Spinal cord (tissue), 10 donors: ENCODE measurements around the gene CEP63. TPM values are rescaled to one million over a fixed set of nuclear protein-coding genes. Genes with fewer than 3 reads are reported as not detected.
A peak's percentile ranks its signal among the peaks of the same experiment; 100 is the strongest.

ENCODE experiments used
- DNase-seq, 6 donors: peaks; one replicate each; pipeline versions ENCODE4 v3.0.0 to v3.0.0-alpha.2; 2013 to 2015; ENCODE audit warnings: low spot score in 6 of 6, low read depth in 4 of 6
- H3K27ac ChIP-seq: one replicate; pipeline ENCODE4 v1.5.1; 2013; ENCODE audit warnings: low read depth, low read length, control low read depth
- H3K27me3 ChIP-seq: one replicate; pipeline ENCODE4 v1.6.1; 2013; ENCODE audit warnings: low read length; ENCODE audit not compliant: control insufficient read depth, insufficient read depth
- H3K36me3 ChIP-seq: one replicate; pipeline ENCODE4 v1.6.1; 2013; ENCODE audit warnings: low read length; ENCODE audit not compliant: control insufficient read depth, insufficient read depth
- H3K4me1 ChIP-seq: one replicate; pipeline ENCODE4 v1.6.1; 2013; ENCODE audit warnings: low read length; ENCODE audit not compliant: control insufficient read depth, insufficient read depth
- H3K4me3 ChIP-seq: one replicate; pipeline ENCODE4 v1.5.1; 2013; ENCODE audit warnings: low read depth, low read length, control low read depth
- H3K9me3 ChIP-seq: one replicate; pipeline ENCODE4 v1.6.1; 2013; ENCODE audit warnings: low read length; ENCODE audit not compliant: control insufficient read depth, insufficient read depth
- WGBS: methylation state at CpG from one replicate; pipeline ENCODE4 v1.1.5; 2013; ENCODE audit warnings: missing lambda C conversion rate; ENCODE audit not compliant: insufficient coverage; 5-methylcytosine and 5-hydroxymethylcytosine counted together
- polyA plus RNA-seq, 2 donors: library from polyadenylated mRNA; unstranded; fragments of 120-200 nt; gene quantifications; one replicate each; pipeline ENCODE4 v1.2.1, GENCODE V29; 2013; ENCODE audit not compliant: insufficient read length in 2 of 2
- total RNA-seq, 2 donors: library from RNA; depleted of rRNA in 1 of 2; stranded (reverse); fragments of 120-200 nt in 1 of 2; fragments of >200 nt in 1 of 2; gene quantifications; one replicate each; pipeline versions ENCODE4 v1.2.3 to v1.2.4, GENCODE V29; 2013 to 2014
- donor health status: healthy.

The CEP63 gene
- total and polyA plus RNA-seq, 4 donors, result 26.3 to 35.2 (median 28.6) TPM

- Histone ChIP-seq H3K36me3 (no peaks in the 10 kb centered on the region), H3K27me3 (no peaks in the 10 kb centered on the region), H3K4me3 (no peak overlapping the region), H3K4me1 (peaks cover 3% of the 10 kb centered on the region), H3K9me3 (no peaks in the 10 kb centered on the region), H3K27ac (no peak overlapping the region)
- DNase-seq, result peak in 2 of 6 donors; percentile 43 to 52
- 51% methylated on average over 2 of the region's 2 CpGs for WGBS
Measured at GRCh38 chr3:134449277-134449676, 36.6 kb upstream of the CEP63 start.

GRCh38 chr3:134449951-134450350 is 35.9 kb upstream of the CEP63 start:
- Histone ChIP-seq H3K27me3 (no peaks in the 10 kb centered on the region), H3K27ac (no peak overlapping the region), H3K4me1 (peaks cover 3% of the 10 kb centered on the region), H3K36me3 (no peaks in the 10 kb centered on the region), H3K9me3 (no peaks in the 10 kb centered on the region), H3K4me3 (no peak overlapping the region)
- 71% methylated on average over 2 of the region's 3 CpGs for WGBS
- no peak for DNase-seq

- H3K27me3 ChIP-seq, result no peaks in the 10 kb centered on the region
- H3K4me3 ChIP-seq, result no peak overlapping the region
- WGBS, result 60% methylated on average over 5 of the region's 6 CpGs
Measured at GRCh38 chr3:134453631-134454030, 32.2 kb upstream of the CEP63 start.

GRCh38 chr3:134457376-134458074 is 28.3 kb upstream of the CEP63 start:
- H3K9me3 ChIP-seq, result no peaks in the 10 kb centered on the region
- no peak overlapping the region for H3K4me3 ChIP-seq
- H3K36me3 ChIP-seq, result no peaks in the 10 kb centered on the region
- H3K27ac ChIP-seq, result no peak overlapping the region
- no peaks in the 10 kb centered on the region for H3K27me3 ChIP-seq
- DNase-seq, result peak in 1 of 6 donors; percentile 26
- WGBS, result 74% methylated on average over 8 of the region's 9 CpGs
- no peaks in the 10 kb centered on the region for H3K4me1 ChIP-seq

More at GRCh38 chr3:134453631-134454030, 32.2 kb upstream of the CEP63 start:
- no peaks in the 10 kb centered on the region for H3K4me1 ChIP-seq
- no peak for DNase-seq
- no peaks in the 10 kb centered on the region for H3K36me3 ChIP-seq
- H3K9me3 ChIP-seq, result no peaks in the 10 kb centered on the region
- no peak overlapping the region for H3K27ac ChIP-seq

GRCh38 chr3:134458406-134458945 is 27.4 kb upstream of the CEP63 start:
- Histone ChIP-seq H3K4me1 (peaks cover 5% of the 10 kb centered on the region), H3K27ac (no peak overlapping the region), H3K36me3 (no peaks in the 10 kb centered on the region), H3K4me3 (no peak overlapping the region), H3K27me3 (no peaks in the 10 kb centered on the region), H3K9me3 (no peaks in the 10 kb centered on the region)
- DNase-seq, result no peak
- WGBS, result 88% methylated on average over 7 of the region's 10 CpGs

GRCh38 chr3:134459562-134459961 is 26.3 kb upstream of the CEP63 start:
- H3K4me1 ChIP-seq, result peaks cover 15% of the 10 kb centered on the region
- H3K9me3 ChIP-seq, result no peaks in the 10 kb centered on the region
- no peak overlapping the region for H3K27ac ChIP-seq
- no peaks in the 10 kb centered on the region for H3K36me3 ChIP-seq
- no CpG with 5 or more reads among the region's 4 CpGs for WGBS
- H3K27me3 ChIP-seq, result no peaks in the 10 kb centered on the region
- no peak overlapping the region for H3K4me3 ChIP-seq
- DNase-seq, result no peak

GRCh38 chr3:134460965-134461364 is 24.9 kb upstream of the CEP63 start:
- H3K4me1 ChIP-seq, result peaks cover 20% of the 10 kb centered on the region
- no CpG with 5 or more reads among the region's 2 CpGs for WGBS
- H3K27ac ChIP-seq, result no peak overlapping the region

GRCh38 chr3:134462331-134462941 is 23.4 kb upstream of the CEP63 start:
- WGBS, result 42% methylated on average over 2 of the region's 5 CpGs

More at GRCh38 chr3:134460965-134461364, 24.9 kb upstream of the CEP63 start:
- Histone ChIP-seq H3K36me3 (no peaks in the 10 kb centered on the region), H3K4me3 (no peak overlapping the region), H3K9me3 (no peaks in the 10 kb centered on the region), H3K27me3 (no peaks in the 10 kb centered on the region)
- no peak for DNase-seq

GRCh38 chr3:134463676-134464063 is 22.2 kb upstream of the CEP63 start:
- Histone ChIP-seq H3K4me1 (peaks cover 20% of the 10 kb centered on the region), H3K27me3 (no peaks in the 10 kb centered on the region), H3K9me3 (no peaks in the 10 kb centered on the region), H3K4me3 (no peak overlapping the region), H3K36me3 (no peaks in the 10 kb centered on the region), H3K27ac (peak overlapping the region; percentile 92)
- DNase-seq, result no peak
- WGBS, result 28% methylated on average over 3 of the region's 4 CpGs

More at GRCh38 chr3:134462331-134462941, 23.4 kb upstream of the CEP63 start:
- H3K27ac ChIP-seq, result peak overlapping the region; percentile 78
- no peaks in the 10 kb centered on the region for H3K9me3 ChIP-seq
- no peaks in the 10 kb centered on the region for H3K27me3 ChIP-seq
- no peaks in the 10 kb centered on the region for H3K36me3 ChIP-seq
- no peak overlapping the region for H3K4me3 ChIP-seq
- peaks cover 20% of the 10 kb centered on the region for H3K4me1 ChIP-seq
- DNase-seq, result peak in 1 of 6 donors; percentile 52
